MCF 10A (cell line): Measurements from ENCODE around the gene TYRO3. TPM values are rescaled to one million over a fixed set of nuclear protein-coding genes. Genes with fewer than 3 reads are reported as not detected.

Experiments used
- BruUV-seq: library from RNA; stranded (reverse); fragments of 400-500 nt; replicated peaks from 2 replicates; lab custom pipeline; 2021; lab: Mats Ljungman, UMichigan
- CTCF ChIA-PET: fragments of 300-600 bp; sonication (Branson Sonifier 250); formaldehyde crosslinking; extraction: SDS; loops from one replicate; lab custom pipeline; 2021; ENCODE audit warnings: antibody characterized with exemption, inconsistent platforms; lab: Yijun Ruan, JAX
- POLR2A ChIA-PET: fragments of 300-600, 350-650 bp; sonication (Branson Sonifier 250); formaldehyde crosslinking; extraction: SDS; loops from one replicate; lab custom pipeline; 2020; ENCODE audit warnings: antibody characterized with exemption, inconsistent platforms; lab: Yijun Ruan, JAX
- DNase-seq: peaks from one replicate; pipeline ENCODE4 v3.0.0-alpha.2; 2018; ENCODE audit not compliant: unreplicated experiment
- H3K27ac Mint-ChIP-seq: one replicate; pipeline ENCODE4 v1.8.0; 2022; ENCODE audit warnings: mild to moderate bottlenecking, low read depth, mixed read lengths; ENCODE audit not compliant: unreplicated experiment
- H3K27me3 Mint-ChIP-seq: one replicate; pipeline ENCODE4 v1.8.0; 2022; ENCODE audit warnings: mixed read lengths; ENCODE audit not compliant: insufficient read depth, unreplicated experiment
- H3K36me3 Mint-ChIP-seq: one replicate; pipeline ENCODE4 v1.8.0; 2022; ENCODE audit warnings: mild to moderate bottlenecking, moderate library complexity, mixed read lengths; ENCODE audit not compliant: insufficient read depth, unreplicated experiment
- H3K4me1 Mint-ChIP-seq: one replicate; pipeline ENCODE4 v1.8.0; 2022; ENCODE audit warnings: mixed read lengths; ENCODE audit not compliant: insufficient read depth, unreplicated experiment
- H3K4me3 Mint-ChIP-seq: one replicate; pipeline ENCODE4 v1.8.0; 2022; ENCODE audit warnings: mild to moderate bottlenecking, moderate library complexity, mixed read lengths; ENCODE audit not compliant: unreplicated experiment
- H3K9me3 Mint-ChIP-seq: one replicate; pipeline ENCODE4 v1.8.0; 2022; ENCODE audit warnings: mixed read lengths; ENCODE audit not compliant: unreplicated experiment
- intact Hi-C: fragments of 100-400 bp; cut with micrococcal nuclease; formaldehyde crosslinking; loops from 2 replicates; pipeline ENCODE4 v1.14.1; 2022
- total RNA-seq: library from RNA; stranded (reverse); gene quantifications from 2 replicates; pipeline ENCODE4 v1.2.3, GENCODE V29; 2022
- TF ChIP-seq, protein P1 (sequence below): fragments of 200-600 bp; IDR thresholded peaks from one replicate; pipeline ENCODE4 v1.8.0; 2022; ENCODE audit warnings: antibody characterized with exemption, mild to moderate bottlenecking; ENCODE audit not compliant: unreplicated experiment

TYRO3 gene
- total RNA-seq, 1 experiment from 2014 or later = 9.7 TPM

DNA sequence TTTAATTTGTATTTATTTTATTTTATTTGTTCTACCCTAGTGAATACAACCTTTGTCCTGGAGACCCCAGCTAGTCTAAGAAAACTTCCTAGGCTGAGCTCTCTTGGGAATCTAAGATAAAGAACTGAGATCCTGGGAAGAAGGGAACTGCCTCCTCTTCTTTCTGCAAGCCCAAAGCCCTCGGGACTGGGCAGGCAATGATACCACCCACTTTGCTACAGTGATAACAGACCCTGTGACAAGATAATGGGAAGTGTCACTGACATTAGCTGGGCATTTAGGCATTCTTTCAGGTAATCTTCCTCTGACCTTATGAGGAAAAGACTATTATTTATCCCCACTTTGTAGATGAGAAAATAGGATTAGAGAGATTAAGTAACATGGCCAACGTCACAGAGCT is 15.1 kb downstream of the TYRO3 start:
- CTCF ChIA-PET = no interaction called here
- TF ChIP-seq, protein P1, sequence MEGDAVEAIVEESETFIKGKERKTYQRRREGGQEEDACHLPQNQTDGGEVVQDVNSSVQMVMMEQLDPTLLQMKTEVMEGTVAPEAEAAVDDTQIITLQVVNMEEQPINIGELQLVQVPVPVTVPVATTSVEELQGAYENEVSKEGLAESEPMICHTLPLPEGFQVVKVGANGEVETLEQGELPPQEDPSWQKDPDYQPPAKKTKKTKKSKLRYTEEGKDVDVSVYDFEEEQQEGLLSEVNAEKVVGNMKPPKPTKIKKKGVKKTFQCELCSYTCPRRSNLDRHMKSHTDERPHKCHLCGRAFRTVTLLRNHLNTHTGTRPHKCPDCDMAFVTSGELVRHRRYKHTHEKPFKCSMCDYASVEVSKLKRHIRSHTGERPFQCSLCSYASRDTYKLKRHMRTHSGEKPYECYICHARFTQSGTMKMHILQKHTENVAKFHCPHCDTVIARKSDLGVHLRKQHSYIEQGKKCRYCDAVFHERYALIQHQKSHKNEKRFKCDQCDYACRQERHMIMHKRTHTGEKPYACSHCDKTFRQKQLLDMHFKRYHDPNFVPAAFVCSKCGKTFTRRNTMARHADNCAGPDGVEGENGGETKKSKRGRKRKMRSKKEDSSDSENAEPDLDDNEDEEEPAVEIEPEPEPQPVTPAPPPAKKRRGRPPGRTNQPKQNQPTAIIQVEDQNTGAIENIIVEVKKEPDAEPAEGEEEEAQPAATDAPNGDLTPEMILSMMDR = no peak
- H3K4me3 Mint-ChIP-seq = no peak overlapping the region
- no peak for DNase-seq
- no peaks in the 10 kb centered on the region for H3K27me3 Mint-ChIP-seq
- BruUV-seq = no TSS peak
- no peak overlapping the region for H3K27ac Mint-ChIP-seq
- H3K4me1 Mint-ChIP-seq = no peaks in the 10 kb centered on the region
- intact Hi-C loops = no loop called here
- H3K36me3 Mint-ChIP-seq = no peaks in the 10 kb centered on the region
- POLR2A ChIA-PET = no interaction called here
- no peaks in the 10 kb centered on the region for H3K9me3 Mint-ChIP-seq

DNA sequence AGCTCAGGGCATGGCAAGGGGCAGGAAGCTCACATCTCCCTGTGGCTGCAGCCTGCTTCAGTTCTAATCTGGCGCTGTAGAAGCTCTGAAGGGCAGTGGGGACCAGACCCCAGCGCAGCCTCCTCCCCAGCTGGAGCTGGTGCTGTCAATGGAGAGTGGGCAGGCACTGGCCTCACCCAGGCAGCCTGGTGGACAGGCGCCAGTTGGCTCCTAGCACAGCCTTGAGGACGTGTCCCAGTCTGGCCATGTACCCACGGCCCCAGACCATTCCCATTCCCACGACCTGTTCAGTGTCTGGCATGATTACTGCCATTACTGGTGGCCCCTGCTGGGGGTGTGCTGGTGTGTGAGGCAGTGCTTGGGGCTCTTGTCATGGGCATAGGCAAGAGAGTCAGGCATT is 16.3 kb downstream of the TYRO3 start:
- Mint-ChIP-seq H3K9me3 (no peaks in the 10 kb centered on the region), H3K27ac (no peak overlapping the region), H3K36me3 (no peaks in the 10 kb centered on the region), H3K4me1 (no peaks in the 10 kb centered on the region), H3K27me3 (no peaks in the 10 kb centered on the region), H3K4me3 (no peak overlapping the region)
- POLR2A ChIA-PET = no interaction called here
- DNase-seq = no peak
- CTCF ChIA-PET = interaction anchor here (0.6 kb wide), 1 partner anchor 68 kb away, joined by 3 read pairs; no protein-coding TSS in a partner anchor
- intact Hi-C loops = no loop called here
- TF ChIP-seq, protein P1 = no peak
- BruUV-seq = no TSS peak

DNA sequence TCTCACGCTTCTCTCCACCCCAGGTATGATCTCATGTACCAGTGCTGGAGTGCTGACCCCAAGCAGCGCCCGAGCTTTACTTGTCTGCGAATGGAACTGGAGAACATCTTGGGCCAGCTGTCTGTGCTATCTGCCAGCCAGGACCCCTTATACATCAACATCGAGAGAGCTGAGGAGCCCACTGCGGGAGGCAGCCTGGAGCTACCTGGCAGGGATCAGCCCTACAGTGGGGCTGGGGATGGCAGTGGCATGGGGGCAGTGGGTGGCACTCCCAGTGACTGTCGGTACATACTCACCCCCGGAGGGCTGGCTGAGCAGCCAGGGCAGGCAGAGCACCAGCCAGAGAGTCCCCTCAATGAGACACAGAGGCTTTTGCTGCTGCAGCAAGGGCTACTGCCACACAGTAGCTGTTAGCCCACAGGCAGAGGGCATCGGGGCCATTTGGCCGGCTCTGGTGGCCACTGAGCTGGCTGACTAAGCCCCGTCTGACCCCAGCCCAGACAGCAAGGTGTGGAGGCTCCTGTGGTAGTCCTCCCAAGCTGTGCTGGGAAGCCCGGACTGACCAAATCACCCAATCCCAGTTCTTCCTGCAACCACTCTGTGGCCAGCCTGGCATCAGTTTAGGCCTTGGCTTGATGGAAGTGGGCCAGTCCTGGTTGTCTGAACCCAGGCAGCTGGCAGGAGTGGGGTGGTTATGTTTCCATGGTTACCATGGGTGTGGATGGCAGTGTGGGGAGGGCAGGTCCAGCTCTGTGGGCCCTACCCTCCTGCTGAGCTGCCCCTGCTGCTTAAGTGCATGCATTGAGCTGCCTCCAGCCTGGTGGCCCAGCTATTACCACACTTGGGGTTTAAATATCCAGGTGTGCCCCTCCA is 19.1 kb downstream of the TYRO3 start:
- ChIA-PET POLR2A (no interaction called here), CTCF (interaction anchor here (0.8 kb wide), 1 partner anchor 12 kb away, joined by 3 read pairs; no protein-coding TSS in a partner anchor)
- no peaks in the 10 kb centered on the region for H3K27me3 Mint-ChIP-seq
- BruUV-seq = no TSS peak
- no peak for DNase-seq
- no peak overlapping the region for H3K4me3 Mint-ChIP-seq
- H3K36me3 Mint-ChIP-seq = no peaks in the 10 kb centered on the region
- H3K27ac Mint-ChIP-seq = no peak overlapping the region
- no peaks in the 10 kb centered on the region for H3K4me1 Mint-ChIP-seq
- H3K9me3 Mint-ChIP-seq = no peaks in the 10 kb centered on the region
- TF ChIP-seq, protein P1 = no peak
- intact Hi-C loops = no loop called here

DNA sequence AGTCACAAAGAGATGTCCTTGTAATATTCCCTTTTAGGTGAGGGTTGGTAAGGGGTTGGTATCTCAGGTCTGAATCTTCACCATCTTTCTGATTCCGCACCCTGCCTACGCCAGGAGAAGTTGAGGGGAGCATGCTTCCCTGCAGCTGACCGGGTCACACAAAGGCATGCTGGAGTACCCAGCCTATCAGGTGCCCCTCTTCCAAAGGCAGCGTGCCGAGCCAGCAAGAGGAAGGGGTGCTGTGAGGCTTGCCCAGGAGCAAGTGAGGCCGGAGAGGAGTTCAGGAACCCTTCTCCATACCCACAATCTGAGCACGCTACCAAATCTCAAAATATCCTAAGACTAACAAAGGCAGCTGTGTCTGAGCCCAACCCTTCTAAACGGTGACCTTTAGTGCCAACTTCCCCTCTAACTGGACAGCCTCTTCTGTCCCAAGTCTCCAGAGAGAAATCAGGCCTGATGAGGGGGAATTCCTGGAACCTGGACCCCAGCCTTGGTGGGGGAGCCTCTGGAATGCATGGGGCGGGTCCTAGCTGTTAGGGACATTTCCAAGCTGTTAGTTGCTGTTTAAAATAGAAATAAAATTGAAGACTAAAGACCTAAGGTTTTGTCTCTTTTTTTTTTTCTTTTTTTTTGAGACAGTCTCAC is 19.8 kb downstream of the TYRO3 start:
- Mint-ChIP-seq H3K9me3 (no peaks in the 10 kb centered on the region), H3K27ac (no peak overlapping the region), H3K36me3 (no peaks in the 10 kb centered on the region), H3K4me1 (no peaks in the 10 kb centered on the region), H3K4me3 (no peak overlapping the region), H3K27me3 (no peaks in the 10 kb centered on the region)
- DNase-seq = no peak
- TF ChIP-seq, protein P1 = no peak
- intact Hi-C loops = no loop called here
- POLR2A ChIA-PET = no interaction called here
- CTCF ChIA-PET = no interaction called here
- BruUV-seq = no TSS peak
